ENCODE data around the gene GPR156. TPM values are rescaled to one million over a fixed set of nuclear protein-coding genes. Genes with fewer than 3 reads are reported as not detected.

GPR156 gene
- total RNA-seq, 6 donors from 2014 or later, result 0.20 to 1.0 (median 0.24) TPM; not detected in 1

- Histone ChIP-seq H3K4me1 (peaks cover 5 to 20% (median 9%) of the 10 kb centered on the region in 4 donors), H3K36me3 (no peaks in the 10 kb centered on the region), H3K27ac (no peak overlapping the region), H3K4me3 (no peak overlapping the region), H3K27me3 (no peaks in the 10 kb centered on the region), H3K9me3 (no peaks in the 10 kb centered on the region)
- ATAC-seq (ENCODE audit: low FRiP score in 2 of 2), result no peak
- WGBS, 2 donors, result 61% methylated on average over 3 of the region's 3 CpGs
- TF ChIP-seq CTCF (IDR thresholded peaks at IDR 0.05), result peak in 3 of 6 experiments; percentile 10 to 37 (median 21)
- no peak for TF ChIP-seq POLR2A (IDR thresholded peaks at IDR 0.05)
- TF ChIP-seq POLR2AphosphoS5 (IDR thresholded peaks at IDR 0.05), result no peak
- no peak for TF ChIP-seq EP300 (IDR thresholded peaks at IDR 0.05)
- DNase-seq, result no peak
Measured at GRCh38 chr3:120198305-120198878, 86.6 kb downstream of the GPR156 start.

GRCh38 chr3:120196812-120197211, 88.2 kb downstream of the GPR156 start:
- no peaks in the 10 kb centered on the region for H3K36me3 ChIP-seq
- TF ChIP-seq POLR2AphosphoS5 (IDR thresholded peaks at IDR 0.05) (no peak), EP300 (IDR thresholded peaks at IDR 0.05) (no peak), CTCF (IDR thresholded peaks at IDR 0.05) (no peak), POLR2A (IDR thresholded peaks at IDR 0.05) (no peak)
- H3K27me3 ChIP-seq, result no peaks in the 10 kb centered on the region
- 89 to 92% methylated on average over 2 of the region's 2 CpGs for WGBS, 2 donors
- no peak overlapping the region for H3K4me3 ChIP-seq
- ATAC-seq (ENCODE audit: low FRiP score in 2 of 2) (no peak), DNase-seq (no peak)
- H3K27ac ChIP-seq, result no peak overlapping the region
- H3K9me3 ChIP-seq, result no peaks in the 10 kb centered on the region
- H3K4me1 ChIP-seq, result peaks cover 0 to 4% (median 0%) of the 10 kb centered on the region in 4 donors

- no peak for DNase-seq
- no peak for ATAC-seq (ENCODE audit: low FRiP score in 2 of 2)
- Histone ChIP-seq H3K9me3 (no peaks in the 10 kb centered on the region), H3K36me3 (no peaks in the 10 kb centered on the region), H3K4me1 (no peaks in the 10 kb centered on the region), H3K27ac (no peak overlapping the region), H3K4me3 (no peak overlapping the region), H3K27me3 (no peaks in the 10 kb centered on the region)
- 85 to 86% methylated on average over 4 of the region's 4 CpGs for WGBS, 2 donors
- TF ChIP-seq POLR2A (IDR thresholded peaks at IDR 0.05) (no peak), POLR2AphosphoS5 (IDR thresholded peaks at IDR 0.05) (no peak), EP300 (IDR thresholded peaks at IDR 0.05) (no peak), CTCF (IDR thresholded peaks at IDR 0.05) (no peak)
Measured at GRCh38 chr3:120196333-120196732, 88.7 kb downstream of the GPR156 start.

- DNase-seq (no peak), ATAC-seq (ENCODE audit: low FRiP score in 2 of 2) (no peak)
- H3K36me3 ChIP-seq, result no peaks in the 10 kb centered on the region
- no peak overlapping the region for H3K27ac ChIP-seq
- H3K9me3 ChIP-seq, result no peaks in the 10 kb centered on the region
- no peaks in the 10 kb centered on the region for H3K27me3 ChIP-seq
- H3K4me3 ChIP-seq, result no peak overlapping the region
- no peaks in the 10 kb centered on the region for H3K4me1 ChIP-seq
- TF ChIP-seq POLR2A (IDR thresholded peaks at IDR 0.05) (no peak), CTCF (IDR thresholded peaks at IDR 0.05) (no peak), POLR2AphosphoS5 (IDR thresholded peaks at IDR 0.05) (no peak), EP300 (IDR thresholded peaks at IDR 0.05) (no peak)
Measured at GRCh38 chr3:120193554-120193953, 91.5 kb downstream of the GPR156 start.

- TF ChIP-seq CTCF (IDR thresholded peaks at IDR 0.05) (no peak), POLR2AphosphoS5 (IDR thresholded peaks at IDR 0.05) (no peak), POLR2A (IDR thresholded peaks at IDR 0.05) (no peak), EP300 (IDR thresholded peaks at IDR 0.05) (no peak)
- no peak for ATAC-seq (ENCODE audit: low FRiP score in 2 of 2)
- H3K4me3 ChIP-seq, result no peak overlapping the region
- no peaks in the 10 kb centered on the region for H3K4me1 ChIP-seq
- no peaks in the 10 kb centered on the region for H3K27me3 ChIP-seq
- H3K9me3 ChIP-seq, result no peaks in the 10 kb centered on the region
- DNase-seq, result no peak
- H3K36me3 ChIP-seq, result no peaks in the 10 kb centered on the region
- 71 to 77% methylated on average over 2 to 3 of the region's 3 CpGs for WGBS, 2 donors
- no peak overlapping the region for H3K27ac ChIP-seq
Measured at GRCh38 chr3:120192579-120192978, 92.4 kb downstream of the GPR156 start.

Data from upper lobe of left lung (tissue), 6 donors.